Astrocyte of the cerebellum (primary cell): Measurements from ENCODE around the gene VASH1.

Source experiments
- DNase-seq: peaks from one replicate; pipeline ENCODE4 v3.0.0-alpha.2; 2011; ENCODE audit warnings: low read depth
- H3K4me3 ChIP-seq: 2 replicates; pipeline ENCODE4 v1.5.1; 2011; ENCODE audit warnings: mild to moderate bottlenecking, low read depth, low read length, moderate library complexity
- in situ Hi-C: cut with HindIII; loops from 2 replicates; pipeline ENCODE4 v1.10.0; 2017; ENCODE audit warnings: low sequenced_read_pairs
- TF ChIP-seq, protein P1 (sequence below): IDR thresholded peaks from 2 replicates; pipeline ENCODE4 v1.5.1; 2012; ENCODE audit warnings: low read length, low read depth, moderate library complexity, mild to moderate bottlenecking; ENCODE audit errors: missing control alignments

VASH1 gene

DNA sequence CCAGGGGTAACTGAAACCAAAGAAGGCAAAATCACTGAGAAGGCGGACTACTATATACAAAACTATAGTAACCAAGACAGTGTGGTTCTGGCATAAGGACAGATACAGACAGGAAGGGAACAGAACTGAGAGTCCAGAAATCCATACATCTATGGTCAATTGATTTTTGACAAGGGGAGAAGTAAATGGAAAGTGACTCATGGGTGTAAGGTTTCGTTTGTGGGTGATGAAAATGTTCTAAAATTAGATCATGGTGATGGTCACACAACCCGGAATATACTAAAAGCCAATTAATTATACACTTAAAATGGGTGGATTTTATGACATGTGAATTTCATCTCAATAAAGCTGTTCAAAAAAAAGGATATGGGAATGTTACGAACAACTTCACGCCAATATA is 32.7 kb downstream of the VASH1 start:
- in situ Hi-C loops, result no loop called here

GRCh38 chr14:76806446-76806845 is 45.2 kb downstream of the VASH1 start:
- TF ChIP-seq, protein P1, sequence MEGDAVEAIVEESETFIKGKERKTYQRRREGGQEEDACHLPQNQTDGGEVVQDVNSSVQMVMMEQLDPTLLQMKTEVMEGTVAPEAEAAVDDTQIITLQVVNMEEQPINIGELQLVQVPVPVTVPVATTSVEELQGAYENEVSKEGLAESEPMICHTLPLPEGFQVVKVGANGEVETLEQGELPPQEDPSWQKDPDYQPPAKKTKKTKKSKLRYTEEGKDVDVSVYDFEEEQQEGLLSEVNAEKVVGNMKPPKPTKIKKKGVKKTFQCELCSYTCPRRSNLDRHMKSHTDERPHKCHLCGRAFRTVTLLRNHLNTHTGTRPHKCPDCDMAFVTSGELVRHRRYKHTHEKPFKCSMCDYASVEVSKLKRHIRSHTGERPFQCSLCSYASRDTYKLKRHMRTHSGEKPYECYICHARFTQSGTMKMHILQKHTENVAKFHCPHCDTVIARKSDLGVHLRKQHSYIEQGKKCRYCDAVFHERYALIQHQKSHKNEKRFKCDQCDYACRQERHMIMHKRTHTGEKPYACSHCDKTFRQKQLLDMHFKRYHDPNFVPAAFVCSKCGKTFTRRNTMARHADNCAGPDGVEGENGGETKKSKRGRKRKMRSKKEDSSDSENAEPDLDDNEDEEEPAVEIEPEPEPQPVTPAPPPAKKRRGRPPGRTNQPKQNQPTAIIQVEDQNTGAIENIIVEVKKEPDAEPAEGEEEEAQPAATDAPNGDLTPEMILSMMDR, result no peak
- in situ Hi-C loops, result no loop called here
- no peak overlapping the region for H3K4me3 ChIP-seq
- DNase-seq, result no peak

More for the DNA sequence above, 32.7 kb downstream of the VASH1 start:
- TF ChIP-seq, protein P1, result no peak
- H3K4me3 ChIP-seq, result no peak overlapping the region
- no peak for DNase-seq

- TF ChIP-seq, protein P1, result no peak
- DNase-seq, result no peak
- in situ Hi-C loops, result no loop called here
- H3K4me3 ChIP-seq, result no peak overlapping the region
Measured at GRCh38 chr14:76808011-76808410, 46.7 kb downstream of the VASH1 start.

- no peak for DNase-seq
- TF ChIP-seq, protein P1, result no peak
- in situ Hi-C loops, result no loop called here
- no peak overlapping the region for H3K4me3 ChIP-seq
Measured at GRCh38 chr14:76808990-76809389, 47.7 kb downstream of the VASH1 start.

- no peak for DNase-seq
- H3K4me3 ChIP-seq, result no peak overlapping the region
- in situ Hi-C loops, result no loop called here
- TF ChIP-seq, protein P1, result no peak
Measured at GRCh38 chr14:76810525-76810924, 49.3 kb downstream of the VASH1 start.

GRCh38 chr14:76810953-76811400 is 49.7 kb downstream of the VASH1 start:
- in situ Hi-C loops, result no loop called here
- TF ChIP-seq, protein P1, result peak; percentile 63
- DNase-seq, result no peak
- peak overlapping the region; percentile 87 for H3K4me3 ChIP-seq

DNA sequence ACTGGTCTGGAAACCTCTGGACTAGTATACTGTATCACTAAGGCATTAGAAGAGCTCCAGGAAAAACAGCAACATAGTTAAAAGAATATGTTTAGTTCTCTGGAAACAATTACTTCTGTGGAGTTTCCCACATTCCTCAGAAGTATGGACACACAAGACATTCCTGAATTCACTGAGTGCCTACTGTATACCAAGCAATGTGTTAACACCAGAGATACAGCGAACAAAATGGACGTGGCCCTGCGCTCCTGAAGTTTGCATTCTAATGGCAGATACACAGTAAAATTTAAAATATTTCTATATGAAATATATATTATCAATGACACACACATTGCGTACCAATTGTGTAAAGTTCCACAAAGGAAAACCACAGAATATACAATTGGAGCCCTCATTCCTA is 50.3 kb downstream of the VASH1 start:
- in situ Hi-C loops, result no loop called here
- TF ChIP-seq, protein P1, result no peak
- DNase-seq, result no peak
- peak overlapping the region; percentile 87 for H3K4me3 ChIP-seq
